Heart right ventricle (tissue), 16 donors: ENCODE measurements around the gene ABLIM2. TPM values are rescaled to one million over a fixed set of nuclear protein-coding genes. Genes with fewer than 3 reads are reported as not detected.

Experiments
- ATAC-seq, 8 donors: fragments of 200-7000 bp; cut with Tn5 transposase; one replicate each; pipeline ENCODE4 v1.9.1; 2020; ENCODE audit warnings: mild to moderate bottlenecking in 8 of 8, moderate library complexity in 8 of 8, moderate number of reproducible peaks in 1 of 8
- DNase-seq, 2 donors: peaks; one replicate each; pipeline ENCODE4 v3.0.0-alpha.2; 2020
- H3K27ac ChIP-seq, 10 donors: fragments of 200-600 bp; sonication (generic) in 2 of 10; one replicate each; pipeline versions ENCODE4 v1.5.0 to v1.8.0; 2020 to 2022; ENCODE audit warnings: mild to moderate bottlenecking in 3 of 10
- H3K27me3 ChIP-seq, 7 donors: fragments of 200-600 bp; one replicate each; pipeline ENCODE4 v1.8.0; 2021 to 2022; ENCODE audit warnings: mild to moderate bottlenecking in 2 of 7
- H3K36me3 ChIP-seq, 9 donors: fragments of 200-600 bp; sonication (generic) in 1 of 9; one replicate each; pipeline versions ENCODE4 v1.5.0 to v1.8.0; 2020 to 2022; ENCODE audit warnings: mild to moderate bottlenecking in 2 of 9
- H3K4me1 ChIP-seq, 9 donors: fragments of 200-600 bp; sonication (generic) in 1 of 9; one replicate each; pipeline versions ENCODE4 v1.5.0 to v1.8.0; 2020 to 2022; ENCODE audit warnings: mild to moderate bottlenecking in 4 of 9
- H3K4me3 ChIP-seq, 10 donors: fragments of 200-600 bp; sonication (generic) in 2 of 10; one replicate each; pipeline versions ENCODE4 v1.5.0 to v1.8.0; 2020 to 2022; ENCODE audit warnings: mild to moderate bottlenecking in 7 of 10, moderate library complexity in 2 of 10
- H3K9me3 ChIP-seq, 11 donors: fragments of 200-600 bp in 10 of 11; sonication (generic) in 2 of 11; one replicate each; pipeline versions ENCODE4 v1.5.0 to v1.8.0; 2013 to 2022; ENCODE audit warnings: mild to moderate bottlenecking in 2 of 11, control low read depth in 1 of 11, moderate library complexity in 1 of 11
- WGBS, 2 donors: extraction: QIAGEN DNeasy Blood & Tissue Kit; methylation state at CpG; one replicate each; pipeline ENCODE4 v1.1.7; 2013; ENCODE audit warnings: inconsistent platforms in 1 of 2; 5-methylcytosine and 5-hydroxymethylcytosine counted together
- intact Hi-C, 10 donors: fragments of 100-400 bp; cut with DNase I; formaldehyde crosslinking; loops; one replicate each; pipeline versions ENCODE4 v1.11.1 to v1.14.2; 2022
- microRNA-seq, 2 donors: library from miRNA; unstranded; fragments of <30 nt; microRNA quantifications; one replicate each; pipeline ENCODE4 v1.2.0, GENCODE V29; 2021
- polyA plus RNA-seq, 2 donors: library from polyadenylated mRNA; stranded (reverse); fragments of 200-250 nt; gene quantifications; one replicate each; pipeline ENCODE4 v1.2.3, GENCODE V29; 2013
- total RNA-seq, 10 donors: library from RNA; stranded (reverse); fragmentation: NEBNext Ultra II Directional in 3 of 10; extraction: Animal tissue kit (Norgen Biotek cat#: 25700) in 3 of 10; gene quantifications; one replicate each; pipeline versions ENCODE4 v1.2.1 to v1.2.4, GENCODE V29; 2021 to 2023
- TF ChIP-seq, protein P1 (sequence below), 9 donors: fragments of 200-600 bp; sonication (generic) in 2 of 9; IDR thresholded peaks; one replicate each; pipeline versions ENCODE4 v1.5.0 to v1.8.0; 2021 to 2022; ENCODE audit warnings: antibody characterized with exemption in 9 of 9, mild to moderate bottlenecking in 5 of 9, moderate library complexity in 1 of 9
- donor health status: Arrhythmogenic right ventricular cardiomyopathy.
- donor health status: ischemic (EF 13 %, LVEDD 7.1; RV severe dilation, severe dysfunction).
- donor health status: healthy with polysubstance abuse.
- donor health status: DM: no; HTN: yes; CAD: no.
- donor health status: DM: no; HTN: no; CAD: no.
- donor health status: ischemic (EF 25% LVEDD 6.9; RV normal size, moderate dysfunction).
- donor health status: ischemic (EF 25% LVEDD 5.7; RV mildly dilated, moderate dysfunction).
- donor health status: healthy.
- donor health status: DM: yes; HTN: yes; CAD: no.
- donor health status: Ischemic cardiomyopathy.
- donor health status: ischemic (EF 35%, LVEDD 5.7; RV mildly dilated, moderate dysfunction).
- donor health status: nonischemic (EF 11% LVEDD 7.7; RV severe dilation, severe dysfunction).
- donor health status: DM: yes; HTN: yes; CAD: no.
- donor health status: PGD.
- donor health status: ischemic (EF 29% LVEDD 5.4; RV normal size, mild dysfunction).
- donor health status: nonischemic (EF 23%, LVEDD 6.1; RV moderate dilation, normal function).

Gene ABLIM2
- total and polyA plus RNA-seq, 12 donors: 7.2 to 27.8 (median 17.6) TPM

DNA sequence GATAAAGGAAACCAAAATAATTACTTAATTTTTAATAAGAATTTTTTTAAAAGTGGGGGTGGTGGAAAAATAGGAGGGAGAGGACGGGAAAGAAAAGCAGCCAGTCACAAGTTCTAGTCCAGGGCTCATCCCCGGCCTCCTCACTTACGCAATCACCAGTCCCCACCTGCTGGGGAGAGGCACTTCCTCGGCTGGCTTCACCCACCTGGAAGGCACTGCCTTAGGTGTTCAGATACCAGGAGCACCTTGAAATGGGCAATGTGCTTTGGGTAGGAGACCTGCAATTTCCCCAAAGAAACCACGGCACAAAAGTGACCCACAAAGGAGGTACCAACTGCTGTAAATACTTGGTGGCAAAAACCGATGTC lies 242.8 kb downstream of the ABLIM2 start:
- 78% methylated on average over 6 of the region's 6 CpGs for WGBS, 2 donors
- H3K36me3 ChIP-seq: no peaks in the 10 kb centered on the region
- H3K4me3 ChIP-seq: no peak overlapping the region
- DNase-seq (no peak), ATAC-seq (no peak)
- H3K9me3 ChIP-seq: no peaks in the 10 kb centered on the region
- intact Hi-C loops: loop anchor here in 1 of 10 donors (10.0 kb wide), 1 partner anchor 101 kb away; no protein-coding TSS in a partner anchor
- peaks cover 0 to 25% (median 7%) of the 10 kb centered on the region in 9 donors for H3K4me1 ChIP-seq
- no peaks in the 10 kb centered on the region for H3K27me3 ChIP-seq
- no peak overlapping the region for H3K27ac ChIP-seq
- TF ChIP-seq, protein P1, sequence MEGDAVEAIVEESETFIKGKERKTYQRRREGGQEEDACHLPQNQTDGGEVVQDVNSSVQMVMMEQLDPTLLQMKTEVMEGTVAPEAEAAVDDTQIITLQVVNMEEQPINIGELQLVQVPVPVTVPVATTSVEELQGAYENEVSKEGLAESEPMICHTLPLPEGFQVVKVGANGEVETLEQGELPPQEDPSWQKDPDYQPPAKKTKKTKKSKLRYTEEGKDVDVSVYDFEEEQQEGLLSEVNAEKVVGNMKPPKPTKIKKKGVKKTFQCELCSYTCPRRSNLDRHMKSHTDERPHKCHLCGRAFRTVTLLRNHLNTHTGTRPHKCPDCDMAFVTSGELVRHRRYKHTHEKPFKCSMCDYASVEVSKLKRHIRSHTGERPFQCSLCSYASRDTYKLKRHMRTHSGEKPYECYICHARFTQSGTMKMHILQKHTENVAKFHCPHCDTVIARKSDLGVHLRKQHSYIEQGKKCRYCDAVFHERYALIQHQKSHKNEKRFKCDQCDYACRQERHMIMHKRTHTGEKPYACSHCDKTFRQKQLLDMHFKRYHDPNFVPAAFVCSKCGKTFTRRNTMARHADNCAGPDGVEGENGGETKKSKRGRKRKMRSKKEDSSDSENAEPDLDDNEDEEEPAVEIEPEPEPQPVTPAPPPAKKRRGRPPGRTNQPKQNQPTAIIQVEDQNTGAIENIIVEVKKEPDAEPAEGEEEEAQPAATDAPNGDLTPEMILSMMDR (IDR thresholded peaks at IDR 0.05): no peak

Small RNA genes within 50 kb of the gene (microRNA-seq; reads per million reads assigned to microRNA genes)
- gene MIR95: 942 to 1,247 reads per million in 2 donors

Other genes starting within 250 kb of the ABLIM2 start
- gene AFAP1, start 219.0 kb downstream of the ABLIM2 start, total RNA-seq: 1 to 10 TPM; 4.7 to 8.9 (median 6.2) TPM
- 1 to 10 TPM; 2.9 to 4.3 TPM for gene AFAP1, start 219.0 kb downstream of the ABLIM2 start, polyA plus RNA-seq
- gene SH3TC1, start 40.5 kb upstream of the ABLIM2 start, total RNA-seq: 10 to 100 TPM in 7 of 10 donors, 1 to 10 TPM in 3; 7.4 to 22.8 (median 12.7) TPM
- gene SH3TC1, start 40.5 kb upstream of the ABLIM2 start, polyA plus RNA-seq: 1 to 10 TPM; 7.9 to 8.0 TPM
- gene HTRA3, start 110.9 kb upstream of the ABLIM2 start, total RNA-seq: 10 to 100 TPM; 20.2 to 82.5 (median 54.2) TPM
- gene HTRA3, start 110.9 kb upstream of the ABLIM2 start, polyA plus RNA-seq: 10 to 100 TPM; 51.8 to 56.7 TPM